ENCODE results near the gene STX2.
A peak's percentile ranks its signal among the peaks of the same experiment; 100 is the strongest.

The STX2 gene

DNA sequence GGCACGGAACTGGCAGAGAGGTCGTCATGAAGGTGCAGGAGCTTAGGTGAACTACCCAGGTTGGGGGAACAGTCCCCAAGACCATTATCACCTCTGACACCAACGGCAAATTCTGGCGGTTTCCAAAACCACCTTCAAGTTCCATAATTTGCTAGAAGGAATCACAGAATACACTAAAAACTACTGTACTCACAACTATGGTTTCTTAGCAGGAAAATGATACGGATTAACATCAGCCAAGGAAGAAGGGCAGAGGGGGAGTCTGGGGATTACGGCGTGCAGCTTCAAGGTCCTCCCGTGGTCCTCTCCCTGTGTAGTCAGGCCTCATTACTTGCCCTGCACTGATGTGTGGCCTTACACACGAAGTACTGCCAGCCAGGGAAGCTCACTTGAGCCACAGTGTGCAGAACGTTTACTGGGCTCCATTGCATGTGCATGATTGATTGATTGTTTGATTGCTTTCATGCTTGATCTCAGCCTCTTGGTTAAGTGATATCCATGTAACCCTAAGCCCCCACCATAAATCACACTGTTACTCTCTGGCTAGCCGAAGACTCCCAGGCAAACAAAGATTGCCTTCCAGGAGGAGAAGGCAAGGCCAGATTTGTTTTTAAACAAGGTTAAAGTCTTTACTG, 837 bp upstream of the STX2 start (continued):
- TF ChIP-seq GLIS3 (CRISPR knock-in tag; IDR thresholded peaks at IDR 0.05) (no peak), ISL1 (CRISPR knock-in tag; IDR thresholded peaks at IDR 0.05) (no peak), PATZ1 (CRISPR knock-in tag; IDR thresholded peaks at IDR 0.05; ENCODE audit: borderline replicate concordance) (no peak), BACH2 (CRISPR knock-in tag; IDR thresholded peaks at IDR 0.05; ENCODE audit: borderline replicate concordance) (no peak), ZFP3 (CRISPR knock-in tag; IDR thresholded peaks at IDR 0.05) (no peak), ARNTL (CRISPR knock-in tag; IDR thresholded peaks at IDR 0.05; ENCODE audit: borderline replicate concordance, low read depth) (no peak), SNAI2 (CRISPR knock-in tag; IDR thresholded peaks at IDR 0.05) (no peak), ZNF70 (CRISPR knock-in tag; IDR thresholded peaks at IDR 0.05) (no peak), ESRRG (CRISPR knock-in tag; IDR thresholded peaks at IDR 0.05) (no peak)

DNA sequence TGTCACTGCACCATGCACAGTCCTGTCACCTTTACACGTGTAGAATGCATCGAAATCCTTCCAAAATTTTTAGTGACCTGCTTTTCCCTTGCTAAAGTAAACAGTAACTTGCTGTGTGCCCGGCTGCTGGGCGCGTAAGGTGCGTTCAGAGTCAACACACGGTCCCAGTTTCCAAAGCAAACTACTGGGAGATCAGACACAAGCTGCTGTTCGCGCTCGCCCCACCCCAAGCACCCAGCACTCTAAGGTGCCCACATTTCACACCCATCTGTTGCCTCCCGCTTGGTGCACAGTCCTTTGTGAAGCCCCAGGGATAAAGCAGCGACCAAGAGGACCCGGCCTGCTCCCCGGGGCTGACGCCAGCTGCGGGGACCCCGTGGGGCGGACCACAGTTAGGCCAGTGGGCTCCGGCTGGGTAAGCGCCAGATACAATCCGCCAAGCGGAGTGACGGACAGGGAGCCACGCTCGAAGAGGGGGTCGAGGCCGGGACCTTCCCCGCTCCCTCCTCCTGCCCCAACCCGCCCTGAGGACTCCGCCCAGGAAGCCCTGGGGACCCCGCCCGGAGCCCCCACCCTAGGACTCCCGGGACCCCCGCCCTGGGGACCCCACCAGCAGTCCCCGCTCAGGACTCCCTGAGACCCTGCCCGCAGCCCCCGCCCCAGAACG, 633 bp downstream of the STX2 start:
- ATAC-seq = peak; percentile 70

More for the DNA sequence above, 633 bp downstream of the STX2 start:
- TF ChIP-seq ZNF70 (CRISPR knock-in tag; IDR thresholded peaks at IDR 0.05) = no peak
- TF ChIP-seq PATZ1 (CRISPR knock-in tag; IDR thresholded peaks at IDR 0.05; ENCODE audit: borderline replicate concordance) = no peak
- TF ChIP-seq ZFP3 (CRISPR knock-in tag; IDR thresholded peaks at IDR 0.05) = no peak
- no peak for TF ChIP-seq CSDC2 (CRISPR knock-in tag; IDR thresholded peaks at IDR 0.05)
- TF ChIP-seq, protein P1, sequence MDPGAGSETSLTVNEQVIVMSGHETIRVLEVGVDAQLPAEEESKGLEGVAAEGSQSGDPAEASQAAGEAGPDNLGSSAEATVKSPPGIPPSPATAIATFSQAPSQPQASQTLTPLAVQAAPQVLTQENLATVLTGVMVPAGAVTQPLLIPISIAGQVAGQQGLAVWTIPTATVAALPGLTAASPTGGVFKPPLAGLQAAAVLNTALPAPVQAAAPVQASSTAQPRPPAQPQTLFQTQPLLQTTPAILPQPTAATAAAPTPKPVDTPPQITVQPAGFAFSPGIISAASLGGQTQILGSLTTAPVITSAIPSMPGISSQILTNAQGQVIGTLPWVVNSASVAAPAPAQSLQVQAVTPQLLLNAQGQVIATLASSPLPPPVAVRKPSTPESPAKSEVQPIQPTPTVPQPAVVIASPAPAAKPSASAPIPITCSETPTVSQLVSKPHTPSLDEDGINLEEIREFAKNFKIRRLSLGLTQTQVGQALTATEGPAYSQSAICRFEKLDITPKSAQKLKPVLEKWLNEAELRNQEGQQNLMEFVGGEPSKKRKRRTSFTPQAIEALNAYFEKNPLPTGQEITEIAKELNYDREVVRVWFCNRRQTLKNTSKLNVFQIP (CRISPR knock-in tag; IDR thresholded peaks at IDR 0.05; ENCODE audit: borderline replicate concordance, low read depth) = no peak
- TF ChIP-seq ZFP30 (CRISPR knock-in tag; IDR thresholded peaks at IDR 0.05) = no peak
- TF ChIP-seq OSR1 (CRISPR knock-in tag; IDR thresholded peaks at IDR 0.05) = no peak
- no peak for TF ChIP-seq TOX (CRISPR knock-in tag; IDR thresholded peaks at IDR 0.05; ENCODE audit: borderline replicate concordance)
- TF ChIP-seq BACH2 (CRISPR knock-in tag; IDR thresholded peaks at IDR 0.05; ENCODE audit: borderline replicate concordance) = no peak
- no peak for TF ChIP-seq ESRRG (CRISPR knock-in tag; IDR thresholded peaks at IDR 0.05)
- TF ChIP-seq ZNF8 (CRISPR knock-in tag; IDR thresholded peaks at IDR 0.05) = no peak
- TF ChIP-seq, protein P2, sequence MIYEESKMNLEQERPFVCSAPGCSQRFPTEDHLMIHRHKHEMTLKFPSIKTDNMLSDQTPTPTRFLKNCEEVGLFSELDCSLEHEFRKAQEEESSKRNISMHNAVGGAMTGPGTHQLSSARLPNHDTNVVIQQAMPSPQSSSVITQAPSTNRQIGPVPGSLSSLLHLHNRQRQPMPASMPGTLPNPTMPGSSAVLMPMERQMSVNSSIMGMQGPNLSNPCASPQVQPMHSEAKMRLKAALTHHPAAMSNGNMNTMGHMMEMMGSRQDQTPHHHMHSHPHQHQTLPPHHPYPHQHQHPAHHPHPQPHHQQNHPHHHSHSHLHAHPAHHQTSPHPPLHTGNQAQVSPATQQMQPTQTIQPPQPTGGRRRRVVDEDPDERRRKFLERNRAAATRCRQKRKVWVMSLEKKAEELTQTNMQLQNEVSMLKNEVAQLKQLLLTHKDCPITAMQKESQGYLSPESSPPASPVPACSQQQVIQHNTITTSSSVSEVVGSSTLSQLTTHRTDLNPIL (CRISPR knock-in tag; IDR thresholded peaks at IDR 0.05; ENCODE audit: low read depth) = no peak
- TF ChIP-seq ARNTL (CRISPR knock-in tag; IDR thresholded peaks at IDR 0.05; ENCODE audit: borderline replicate concordance, low read depth) = no peak
- TF ChIP-seq ISL1 (CRISPR knock-in tag; IDR thresholded peaks at IDR 0.05) = no peak
- TF ChIP-seq TCF4 (CRISPR knock-in tag; IDR thresholded peaks at IDR 0.05; ENCODE audit: borderline replicate concordance) = no peak
- TF ChIP-seq, protein P3, sequence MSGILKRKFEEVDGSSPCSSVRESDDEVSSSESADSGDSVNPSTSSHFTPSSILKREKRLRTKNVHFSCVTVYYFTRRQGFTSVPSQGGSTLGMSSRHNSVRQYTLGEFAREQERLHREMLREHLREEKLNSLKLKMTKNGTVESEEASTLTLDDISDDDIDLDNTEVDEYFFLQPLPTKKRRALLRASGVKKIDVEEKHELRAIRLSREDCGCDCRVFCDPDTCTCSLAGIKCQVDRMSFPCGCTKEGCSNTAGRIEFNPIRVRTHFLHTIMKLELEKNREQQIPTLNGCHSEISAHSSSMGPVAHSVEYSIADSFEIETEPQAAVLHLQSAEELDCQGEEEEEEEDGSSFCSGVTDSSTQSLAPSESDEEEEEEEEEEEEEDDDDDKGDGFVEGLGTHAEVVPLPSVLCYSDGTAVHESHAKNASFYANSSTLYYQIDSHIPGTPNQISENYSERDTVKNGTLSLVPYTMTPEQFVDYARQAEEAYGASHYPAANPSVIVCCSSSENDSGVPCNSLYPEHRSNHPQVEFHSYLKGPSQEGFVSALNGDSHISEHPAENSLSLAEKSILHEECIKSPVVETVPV (CRISPR knock-in tag; IDR thresholded peaks at IDR 0.05) = no peak
- TF ChIP-seq SNAI2 (CRISPR knock-in tag; IDR thresholded peaks at IDR 0.05) = no peak
- no peak for TF ChIP-seq PPARA (CRISPR knock-in tag; IDR thresholded peaks at IDR 0.05; ENCODE audit: borderline replicate concordance)
- no peak for TF ChIP-seq RARB (CRISPR knock-in tag; IDR thresholded peaks at IDR 0.05)

Measured in SK-N-SH treated with all-trans-retinoic acid at 6 μM for 48 hours (cell line).